LNCaP clone FGC (cell line): Measurements from ENCODE around the gene COL4A3.

Experiments
- DNase-seq: peaks from one replicate; pipeline ENCODE4 v3.0.0-alpha.2; 2011; ENCODE audit warnings: low read depth
- H3K4me3 ChIP-seq: 2 replicates; pipeline ENCODE4 v1.5.1; 2011; ENCODE audit warnings: mild to moderate bottlenecking, low read depth, low read length, control low read depth
- CTCF ChIP-seq: IDR thresholded peaks from 2 replicates; pipeline ENCODE4 v1.5.1; 2012; ENCODE audit warnings: mild to moderate bottlenecking; ENCODE audit not compliant: control insufficient read depth, insufficient read depth; ENCODE audit errors: extremely low read depth

Gene COL4A3

GRCh38 chr2:227295806-227296205 lies 131.4 kb downstream of the COL4A3 start:
- no peak overlapping the region for H3K4me3 ChIP-seq
- DNase-seq = no peak
- TF ChIP-seq CTCF = no peak

GRCh38 chr2:227296671-227297405 lies 132.4 kb downstream of the COL4A3 start:
- DNase-seq = no peak
- no peak for TF ChIP-seq CTCF
- no peak overlapping the region for H3K4me3 ChIP-seq

GRCh38 chr2:227301523-227301922 lies 137.1 kb downstream of the COL4A3 start:
- TF ChIP-seq CTCF = no peak
- DNase-seq = no peak

GRCh38 chr2:227308784-227309183 lies 144.4 kb downstream of the COL4A3 start:
- no peak for DNase-seq
- TF ChIP-seq CTCF = no peak

More at GRCh38 chr2:227301523-227301922, 137.1 kb downstream of the COL4A3 start:
- no peak overlapping the region for H3K4me3 ChIP-seq

GRCh38 chr2:227310756-227311110 lies 146.3 kb downstream of the COL4A3 start:
- H3K4me3 ChIP-seq = no peak overlapping the region
- no peak for DNase-seq
- TF ChIP-seq CTCF = no peak

More at GRCh38 chr2:227308784-227309183, 144.4 kb downstream of the COL4A3 start:
- H3K4me3 ChIP-seq = no peak overlapping the region

- H3K4me3 ChIP-seq = no peak overlapping the region
- no peak for TF ChIP-seq CTCF
These were observed 147.6 kb downstream of the COL4A3 start for GRCh38 chr2:227311861-227312506.

More at GRCh38 chr2:227311861-227312506, 147.6 kb downstream of the COL4A3 start:
- no peak for DNase-seq
